Mesendoderm (in vitro differentiated cells): ENCODE measurements around the gene FGF1.

Experiments used
- DNase-seq: peaks from one replicate; pipeline ENCODE4 v3.0.0; 2013
- H2AK5ac ChIP-seq: 2 replicates; pipeline ENCODE4 v1.6.1; 2013; ENCODE audit warnings: low read length, inconsistent platforms
- H2BK120ac ChIP-seq: 2 replicates; pipeline ENCODE4 v1.6.1; 2013; ENCODE audit warnings: low read depth, mild to moderate bottlenecking, low read length, moderate library complexity, mixed read lengths
- H2BK15ac ChIP-seq: replicated peaks from 2 replicates; pipeline ENCODE4 v1.6.1; 2013; ENCODE audit warnings: low read depth, mild to moderate bottlenecking, moderate library complexity
- H2BK5ac ChIP-seq: 2 replicates; pipeline ENCODE4 v1.6.1; 2013; ENCODE audit warnings: low read length, inconsistent platforms
- H3K18ac ChIP-seq: 2 replicates; pipeline ENCODE4 v1.6.1; 2013; ENCODE audit warnings: mild to moderate bottlenecking, low read length, mixed read lengths
- H3K23ac ChIP-seq: one replicate; pipeline ENCODE4 v1.6.1; 2013; ENCODE audit warnings: low read length
- H3K27ac ChIP-seq: 2 replicates; pipeline ENCODE4 v1.5.1; 2013; ENCODE audit warnings: low read depth, mild to moderate bottlenecking, inconsistent platforms, low read length, moderate library complexity
- H3K27me3 ChIP-seq: 2 replicates; pipeline ENCODE4 v1.6.1; 2013; ENCODE audit warnings: low read length, control low read depth, mild to moderate bottlenecking, inconsistent platforms; ENCODE audit not compliant: insufficient read depth, poor library complexity
- H3K36me3 ChIP-seq: 2 replicates; pipeline ENCODE4 v1.6.1; 2013; ENCODE audit warnings: low read length, inconsistent platforms; ENCODE audit not compliant: control insufficient read depth, insufficient read depth
- H3K4ac ChIP-seq: one replicate; pipeline ENCODE4 v1.6.1; 2013; ENCODE audit warnings: low read depth, mild to moderate bottlenecking, low read length, moderate library complexity
- H3K4me1 ChIP-seq: 2 replicates; pipeline ENCODE4 v1.6.1; 2013; ENCODE audit warnings: low read depth, low read length, inconsistent platforms; ENCODE audit not compliant: control insufficient read depth
- H3K4me2 ChIP-seq: 2 replicates; pipeline ENCODE4 v1.6.1; 2013; ENCODE audit warnings: low read length
- H3K4me3 ChIP-seq: 2 replicates; pipeline ENCODE4 v1.5.1; 2013; ENCODE audit warnings: mild to moderate bottlenecking, low read length
- H3K56ac ChIP-seq: one replicate; pipeline ENCODE4 v1.6.1; 2013; ENCODE audit warnings: low read length
- H3K79me1 ChIP-seq: 2 replicates; pipeline ENCODE4 v1.6.1; 2013; ENCODE audit warnings: low read length, inconsistent platforms
- H3K79me2 ChIP-seq: 2 replicates; pipeline ENCODE4 v1.6.1; 2013; ENCODE audit warnings: mild to moderate bottlenecking, low read length; ENCODE audit not compliant: control insufficient read depth, insufficient read depth
- H3K9ac ChIP-seq: 2 replicates; pipeline ENCODE4 v1.6.1; 2013; ENCODE audit warnings: low read length, inconsistent platforms
- H4K5ac ChIP-seq: one replicate; pipeline ENCODE4 v1.6.1; 2013; ENCODE audit warnings: low read length
- H4K8ac ChIP-seq: one replicate; pipeline ENCODE4 v1.6.1; 2013; ENCODE audit warnings: low read depth, mild to moderate bottlenecking, control low read depth, low read length, moderate library complexity
- WGBS: extraction: QIAGEN DNeasy Blood & Tissue Kit; methylation state at CpG from one replicate; pipeline ENCODE4 v1.1.7; 2013; ENCODE audit warnings: low lambda C conversion rate, missing lambda C conversion rate; ENCODE audit not compliant: insufficient coverage; ENCODE audit errors: extremely low coverage; 5-methylcytosine and 5-hydroxymethylcytosine counted together

The FGF1 gene

DNA sequence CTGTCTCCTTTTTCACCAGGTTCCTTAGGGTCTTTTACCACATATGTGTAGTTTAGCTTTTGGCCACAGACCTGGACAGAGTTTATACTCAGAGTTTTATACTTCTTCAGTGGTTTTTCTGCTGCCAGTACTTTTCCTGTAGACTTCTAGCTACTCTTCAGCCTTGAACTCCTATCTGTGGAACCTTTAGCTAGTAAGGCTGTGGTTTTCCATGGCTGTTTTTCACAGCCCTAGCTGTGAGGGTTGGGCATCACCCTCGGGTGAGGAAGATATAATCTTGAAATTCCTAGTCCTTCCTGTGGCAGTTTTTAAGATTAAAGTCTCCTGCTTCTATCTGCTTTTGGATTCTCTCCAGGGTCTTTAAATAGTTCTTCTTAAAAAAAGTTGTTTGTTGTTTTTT is 109.1 kb downstream of the FGF1 start:
- no CpG with 5 or more reads among the region's 1 CpG for WGBS
- no peaks in the 10 kb centered on the region for H3K79me2 ChIP-seq
- H4K5ac ChIP-seq, result no peak overlapping the region
- no peaks in the 10 kb centered on the region for H3K27me3 ChIP-seq
- DNase-seq, result no peak
- H4K8ac ChIP-seq, result no peak overlapping the region
- H2BK5ac ChIP-seq, result no peak overlapping the region
- H2AK5ac ChIP-seq, result no peak overlapping the region
- H3K36me3 ChIP-seq, result no peaks in the 10 kb centered on the region
- H2BK15ac ChIP-seq, result no peak overlapping the region
- H2BK120ac ChIP-seq, result peak overlapping the region; percentile 14
- no peak overlapping the region for H3K23ac ChIP-seq
- H3K27ac ChIP-seq, result no peak overlapping the region
- H3K79me1 ChIP-seq, result no peaks in the 10 kb centered on the region
- no peak overlapping the region for H3K56ac ChIP-seq
- no peak overlapping the region for H3K4me3 ChIP-seq
- H3K4ac ChIP-seq, result no peak overlapping the region
- H3K18ac ChIP-seq, result no peak overlapping the region
- peaks cover 2% of the 10 kb centered on the region for H3K4me1 ChIP-seq
- no peak overlapping the region for H3K9ac ChIP-seq
- H3K4me2 ChIP-seq, result no peak overlapping the region

DNA sequence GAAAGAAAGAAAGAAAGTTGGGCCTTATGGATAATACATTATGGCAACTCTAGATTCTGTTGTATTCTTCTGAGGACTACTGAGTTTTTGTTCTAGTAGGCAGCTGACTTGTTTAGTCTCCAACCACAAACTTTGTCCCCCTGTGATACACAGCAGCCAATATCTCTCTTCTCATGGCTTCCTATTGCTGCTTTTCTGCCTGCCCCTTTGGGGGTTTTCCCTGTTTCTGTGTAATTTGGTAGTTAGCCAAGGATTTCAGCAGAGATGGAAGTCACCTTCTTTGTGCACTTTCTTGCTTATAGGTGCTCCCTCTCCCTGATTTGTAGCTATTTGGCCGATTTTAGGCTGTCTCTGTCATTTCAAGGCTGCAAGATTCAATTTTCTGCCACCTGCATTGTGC is 109.6 kb downstream of the FGF1 start:
- peak overlapping the region; percentile 37 for H3K56ac ChIP-seq
- no peaks in the 10 kb centered on the region for H3K79me2 ChIP-seq
- H3K27me3 ChIP-seq, result no peaks in the 10 kb centered on the region
- H3K23ac ChIP-seq, result no peak overlapping the region
- H4K5ac ChIP-seq, result no peak overlapping the region
- no peak overlapping the region for H2BK5ac ChIP-seq
- H3K9ac ChIP-seq, result no peak overlapping the region
- DNase-seq, result no peak
- no peak overlapping the region for H3K4me3 ChIP-seq
- H2BK15ac ChIP-seq, result no peak overlapping the region
- no peak overlapping the region for H3K18ac ChIP-seq
- peaks cover 2% of the 10 kb centered on the region for H3K4me1 ChIP-seq
- WGBS, result no CpG with 5 or more reads among the region's 1 CpG
- H3K27ac ChIP-seq, result no peak overlapping the region
- H4K8ac ChIP-seq, result no peak overlapping the region
- H2AK5ac ChIP-seq, result no peak overlapping the region
- no peak overlapping the region for H3K4me2 ChIP-seq
- no peak overlapping the region for H2BK120ac ChIP-seq
- H3K36me3 ChIP-seq, result no peaks in the 10 kb centered on the region
- no peaks in the 10 kb centered on the region for H3K79me1 ChIP-seq
- no peak overlapping the region for H3K4ac ChIP-seq

DNA sequence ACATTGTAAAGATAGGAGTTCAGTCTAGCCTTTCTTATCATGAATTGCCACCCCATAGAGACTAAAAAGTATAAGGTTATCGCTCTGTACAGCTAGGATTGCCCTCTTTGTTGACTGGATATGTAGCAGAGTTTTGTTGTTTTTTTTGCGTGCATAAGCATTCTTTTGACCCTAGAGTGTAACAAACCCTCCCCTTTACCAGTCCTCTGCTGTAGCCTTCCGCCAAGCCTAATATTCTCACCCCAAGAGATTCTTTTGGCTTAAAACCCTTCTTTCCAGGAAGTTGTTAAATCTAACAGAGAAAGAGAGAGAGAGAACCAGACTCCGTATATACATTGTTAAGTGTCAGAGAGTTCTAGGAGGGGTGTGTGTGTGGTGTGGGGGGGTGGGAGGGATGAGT is 113.9 kb downstream of the FGF1 start:
- H3K27me3 ChIP-seq, result no peaks in the 10 kb centered on the region
- no peak overlapping the region for H3K4me2 ChIP-seq
- H3K4me1 ChIP-seq, result peaks cover 2% of the 10 kb centered on the region
- no peak overlapping the region for H2BK5ac ChIP-seq
- H3K18ac ChIP-seq, result peak overlapping the region; percentile 6
- H3K79me2 ChIP-seq, result no peaks in the 10 kb centered on the region
- H2AK5ac ChIP-seq, result no peak overlapping the region
- peak overlapping the region; percentile 82 for H3K27ac ChIP-seq
- H4K5ac ChIP-seq, result no peak overlapping the region
- no CpG with 5 or more reads among the region's 4 CpGs for WGBS
- no peak overlapping the region for H3K23ac ChIP-seq
- H4K8ac ChIP-seq, result peak overlapping the region; percentile 28
- no peak overlapping the region for H3K4me3 ChIP-seq
- H3K9ac ChIP-seq, result no peak overlapping the region
- no peak overlapping the region for H3K56ac ChIP-seq
- H3K36me3 ChIP-seq, result no peaks in the 10 kb centered on the region
- no peak overlapping the region for H2BK15ac ChIP-seq
- no peak for DNase-seq
- H2BK120ac ChIP-seq, result peak overlapping the region; percentile 45
- no peaks in the 10 kb centered on the region for H3K79me1 ChIP-seq
- no peak overlapping the region for H3K4ac ChIP-seq

DNA sequence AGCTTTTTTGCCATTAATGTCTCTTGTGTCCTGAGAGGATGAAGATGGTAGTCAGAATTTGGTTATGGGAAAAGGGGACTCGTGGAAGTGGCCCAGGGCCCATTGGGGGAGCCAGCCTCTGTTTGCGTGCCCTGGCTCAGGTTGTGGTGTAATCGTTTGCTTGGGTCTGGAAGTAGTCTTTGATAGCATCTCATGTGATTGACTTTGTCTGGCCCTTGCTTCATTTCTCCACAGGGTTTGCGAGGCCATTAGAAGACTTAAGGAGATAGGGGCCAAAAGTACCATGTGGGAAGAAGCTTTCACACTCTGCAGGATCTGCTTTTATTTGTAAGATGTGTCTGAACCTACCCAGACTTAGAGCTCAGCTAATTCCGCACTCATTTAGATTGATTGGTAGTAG is 114.5 kb downstream of the FGF1 start:
- H2BK5ac ChIP-seq, result no peak overlapping the region
- H3K4me2 ChIP-seq, result no peak overlapping the region
- H3K4me1 ChIP-seq, result peaks cover 2% of the 10 kb centered on the region
- no CpG with 5 or more reads among the region's 5 CpGs for WGBS
- no peak overlapping the region for H3K27ac ChIP-seq
- DNase-seq, result peak; percentile 90
- H3K4me3 ChIP-seq, result no peak overlapping the region
- no peak overlapping the region for H3K18ac ChIP-seq
- no peaks in the 10 kb centered on the region for H3K79me2 ChIP-seq
- no peak overlapping the region for H4K5ac ChIP-seq
- no peak overlapping the region for H2AK5ac ChIP-seq
- no peak overlapping the region for H2BK15ac ChIP-seq
- no peak overlapping the region for H2BK120ac ChIP-seq
- no peak overlapping the region for H3K56ac ChIP-seq
- no peak overlapping the region for H4K8ac ChIP-seq
- H3K79me1 ChIP-seq, result no peaks in the 10 kb centered on the region
- H3K23ac ChIP-seq, result no peak overlapping the region
- H3K36me3 ChIP-seq, result no peaks in the 10 kb centered on the region
- H3K27me3 ChIP-seq, result no peaks in the 10 kb centered on the region
- H3K9ac ChIP-seq, result no peak overlapping the region
- H3K4ac ChIP-seq, result no peak overlapping the region

DNA sequence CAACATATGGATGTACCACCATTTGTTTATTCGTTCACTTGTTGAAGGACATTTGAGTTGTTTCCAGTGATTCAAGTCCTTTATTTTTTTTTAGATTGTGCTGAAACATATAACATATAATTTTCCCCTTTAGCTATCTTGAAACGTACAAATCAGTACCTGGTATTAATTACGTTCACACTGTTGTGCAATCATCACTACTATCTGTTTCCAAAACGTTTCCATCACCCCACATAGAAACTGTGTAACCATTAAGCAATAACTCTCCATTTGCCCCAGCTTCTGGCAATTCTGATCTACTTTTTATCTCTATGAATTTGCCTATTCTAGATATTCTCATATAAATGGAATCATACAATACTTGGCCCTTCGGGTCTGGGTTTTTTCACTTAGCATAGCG is 116.0 kb downstream of the FGF1 start:
- Histone ChIP-seq H2AK5ac (no peak overlapping the region), H3K56ac (no peak overlapping the region), H2BK120ac (no peak overlapping the region), H3K4me3 (no peak overlapping the region), H3K27me3 (no peaks in the 10 kb centered on the region), H3K23ac (no peak overlapping the region), H3K4ac (no peak overlapping the region), H2BK15ac (no peak overlapping the region), H2BK5ac (no peak overlapping the region), H3K79me1 (no peaks in the 10 kb centered on the region), H3K9ac (no peak overlapping the region), H3K27ac (no peak overlapping the region), H4K5ac (no peak overlapping the region), H3K4me1 (peaks cover 2% of the 10 kb centered on the region), H3K4me2 (no peak overlapping the region), H3K36me3 (no peaks in the 10 kb centered on the region), H4K8ac (no peak overlapping the region), H3K79me2 (no peaks in the 10 kb centered on the region), H3K18ac (no peak overlapping the region)
- DNase-seq, result no peak
- no CpG with 5 or more reads among the region's 6 CpGs for WGBS

DNA sequence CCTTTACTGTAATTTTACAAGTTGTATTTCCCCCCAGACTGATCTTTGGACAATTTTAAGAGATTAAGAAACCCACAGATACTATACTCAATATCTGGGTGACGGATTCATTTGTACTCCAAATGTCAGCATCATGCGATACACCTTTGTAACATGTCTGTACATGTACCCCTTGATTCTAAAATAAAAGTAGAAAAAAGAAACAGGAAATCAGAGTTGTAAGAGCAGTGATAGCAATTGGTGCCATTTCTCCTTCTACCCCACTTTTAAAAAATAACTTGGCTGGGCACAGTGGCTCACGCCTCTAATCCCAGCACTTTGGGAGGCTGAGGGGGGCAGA is 116.9 kb downstream of the FGF1 start:
- Histone ChIP-seq H3K27ac (no peak overlapping the region), H3K36me3 (no peaks in the 10 kb centered on the region), H4K5ac (no peak overlapping the region), H3K56ac (no peak overlapping the region), H3K79me2 (no peaks in the 10 kb centered on the region), H3K4me1 (peaks cover 2% of the 10 kb centered on the region), H3K4me2 (no peak overlapping the region), H3K9ac (no peak overlapping the region), H2BK5ac (no peak overlapping the region), H2BK15ac (no peak overlapping the region), H3K4ac (no peak overlapping the region), H4K8ac (no peak overlapping the region), H3K4me3 (no peak overlapping the region), H3K18ac (no peak overlapping the region), H3K23ac (no peak overlapping the region), H3K27me3 (no peaks in the 10 kb centered on the region), H2BK120ac (no peak overlapping the region), H3K79me1 (no peaks in the 10 kb centered on the region), H2AK5ac (no peak overlapping the region)
- DNase-seq, result no peak
- no CpG with 5 or more reads among the region's 3 CpGs for WGBS
